HCT116 (cell line): ENCODE measurements around the gene CPA4. TPM values are rescaled to one million over a fixed set of nuclear protein-coding genes. Genes with fewer than 3 reads are reported as not detected.

Source experiments
- ATAC-seq: fragments of 200-7000 bp; cut with Tn5 transposase; 2 replicates; pipeline ENCODE4 v1.9.1; 2020; ENCODE audit warnings: mild to moderate bottlenecking, moderate library complexity
- BruUV-seq: library from RNA; stranded (reverse); fragments of 400-500 nt; replicated peaks from 2 replicates; lab custom pipeline; 2021; lab: Mats Ljungman, UMichigan
- CTCF ChIA-PET: fragments of 300-600 bp; sonication (Branson Sonifier 250); formaldehyde crosslinking; loops from one replicate; lab custom pipeline; 2021; ENCODE audit warnings: antibody characterized with exemption; lab: Charles Lee
- POLR2A ChIA-PET: fragments of 300-600, 350-600 bp; sonication (Branson Sonifier 250); formaldehyde crosslinking; loops from one replicate; lab custom pipeline; 2021; ENCODE audit warnings: antibody characterized with exemption; lab: Charles Lee
- RAD21 ChIA-PET, 2 experiments: fragments of 300-600 bp; sonication (Branson Sonifier 250); formaldehyde crosslinking; loops; one replicate each; lab custom pipeline; 2023; ENCODE audit warnings: low total read pairs in 2 of 2; ENCODE audit not compliant: uncharacterized antibody in 2 of 2, unreplicated experiment in 2 of 2, low non-redundant PET in 1 of 2; lab: Charles Lee
- DNase-seq: peaks from one replicate; pipeline ENCODE4 v3.0.0-alpha.2; 2010; ENCODE audit warnings: low read depth, low spot score
- H2AFZ ChIP-seq: fragments of 200-600 bp; shearing (Covaris generic), sonication (generic); 2 replicates; pipeline ENCODE4 v1.6.1; 2017; ENCODE audit warnings: low read depth, mixed run types, mixed read lengths, antibody characterized with exemption, low read length; ENCODE audit not compliant: poor library complexity, severe bottlenecking
- H3K27ac ChIP-seq: 2 replicates; pipeline ENCODE4 v1.5.1; 2012; ENCODE audit warnings: low read depth, low read length
- H3K27me3 ChIP-seq: fragments of 200-600 bp; sonication (generic); 2 replicates; pipeline ENCODE4 v1.6.1; 2016; ENCODE audit warnings: mixed run types, low read length, mixed read lengths; ENCODE audit not compliant: insufficient read depth
- H3K36me3 ChIP-seq, 2 experiments: fragments of 200-500 bp in 1 of 2; fragments of 200-600 bp in 1 of 2; sonication (Bioruptor generic) in 1 of 2; sonication (generic) in 1 of 2; 2 replicates each; pipeline versions ENCODE4 v1.5.1 to v1.6.1; 2014 to 2016; ENCODE audit warnings: low read length in 2 of 2, inconsistent platforms in 1 of 2, mixed read lengths in 1 of 2, mixed run types in 1 of 2; ENCODE audit not compliant: insufficient read depth in 2 of 2, control insufficient read depth in 1 of 2
- H3K4me1 ChIP-seq, 2 experiments: fragments of 200-600 bp in 1 of 2; sonication (generic) in 1 of 2; 2 replicates each; pipeline versions ENCODE4 v1.5.1 to v1.6.1; 2012 to 2017; ENCODE audit warnings: low read length in 2 of 2, inconsistent platforms in 1 of 2, mild to moderate bottlenecking in 1 of 2, mixed read lengths in 1 of 2, mixed run types in 1 of 2, moderate library complexity in 1 of 2; ENCODE audit not compliant: insufficient read depth in 2 of 2, control insufficient read depth in 1 of 2
- H3K4me2 ChIP-seq: fragments of 200-600 bp; sonication (generic); 2 replicates; pipeline ENCODE4 v1.6.1; 2017; ENCODE audit warnings: mixed run types, low read length, mixed read lengths
- H3K4me3 ChIP-seq, 2 experiments: fragments of 200-600 bp in 1 of 2; sonication (generic) in 1 of 2; replicated peaks in 1 of 2; 2 replicates each; pipeline ENCODE4 v1.5.1; 2011 to 2016; ENCODE audit warnings: low read length in 2 of 2, control low read depth in 1 of 2, low read depth in 1 of 2, mild to moderate bottlenecking in 1 of 2, mixed read lengths in 1 of 2, mixed run types in 1 of 2
- H3K79me2 ChIP-seq: fragments of 200-600 bp; sonication (generic); 2 replicates; pipeline ENCODE4 v1.6.1; 2017; ENCODE audit warnings: mild to moderate bottlenecking, mixed run types, low read length, moderate library complexity, mixed read lengths; ENCODE audit not compliant: insufficient read depth
- H3K9ac ChIP-seq: fragments of 200-600 bp; sonication (generic); 2 replicates; pipeline ENCODE4 v1.6.1; 2016; ENCODE audit warnings: low read length, mixed read lengths
- H3K9me2 ChIP-seq: fragments of 200-600 bp; sonication (generic), shearing (Covaris generic); 2 replicates; pipeline ENCODE4 v1.6.1; 2017; ENCODE audit warnings: mixed run types, mild to moderate bottlenecking, moderate library complexity; ENCODE audit not compliant: insufficient read depth
- H3K9me3 ChIP-seq, 2 experiments: fragments of 200-500 bp in 1 of 2; fragments of 200-600 bp in 1 of 2; sonication (Bioruptor generic) in 1 of 2; sonication (generic) in 1 of 2; 2 replicates each; pipeline ENCODE4 v1.6.1; 2014 to 2017; ENCODE audit warnings: low read length in 2 of 2, mixed read lengths in 2 of 2, inconsistent platforms in 1 of 2, low read depth in 1 of 2, mild to moderate bottlenecking in 1 of 2, mixed run types in 1 of 2, moderate library complexity in 1 of 2; ENCODE audit not compliant: control insufficient read depth in 1 of 2, insufficient read depth in 1 of 2
- H4K20me1 ChIP-seq: fragments of 200-600 bp; sonication (generic), shearing (Covaris generic); 2 replicates; pipeline ENCODE4 v1.6.1; 2017; ENCODE audit warnings: mixed run types, mild to moderate bottlenecking, moderate library complexity; ENCODE audit not compliant: insufficient read depth
- CEBPB ChIP-seq: IDR thresholded peaks from 2 replicates; pipeline ENCODE4 v1.6.1; 2012; ENCODE audit warnings: low read depth
- EGR1 ChIP-seq: IDR thresholded peaks from 2 replicates; pipeline ENCODE4 v1.6.1; 2012; ENCODE audit warnings: low read depth
- EZH2 ChIP-seq: fragments of 200-600 bp; sonication (generic); IDR thresholded peaks from 2 replicates; pipeline ENCODE4 v1.6.1; 2017; ENCODE audit warnings: antibody characterized with exemption, mixed run types
- POLR2A ChIP-seq: IDR thresholded peaks from 2 replicates; pipeline ENCODE4 v1.7.0; 2011; ENCODE audit warnings: borderline replicate concordance; ENCODE audit not compliant: insufficient read depth, insufficient read length; ENCODE audit errors: extremely low read depth
- POLR2AphosphoS5 ChIP-seq: IDR thresholded peaks from 2 replicates; pipeline ENCODE4 v1.6.1; 2011; ENCODE audit warnings: mild to moderate bottlenecking, low read depth, low read length, moderate library complexity
- RAD21 ChIP-seq: IDR thresholded peaks from 2 replicates; pipeline ENCODE4 v1.6.1; 2012; ENCODE audit warnings: low read depth, mild to moderate bottlenecking
- SP1 ChIP-seq: IDR thresholded peaks from 2 replicates; pipeline ENCODE4 v1.6.1; 2012; ENCODE audit warnings: low read depth
- SRF ChIP-seq: IDR thresholded peaks from 2 replicates; pipeline ENCODE4 v1.6.1; 2012; ENCODE audit warnings: low read depth
- intact Hi-C: fragments of 100-400 bp; cut with micrococcal nuclease; formaldehyde crosslinking; loops from 2 replicates; pipeline ENCODE4 v1.10.0; 2022
- total RNA-seq: library from RNA; stranded (reverse); gene quantifications from one replicate; pipeline ENCODE4 v1.2.1, GENCODE V29; 2021; ENCODE audit not compliant: unreplicated experiment
- TF ChIP-seq, protein P1 (sequence below), 3 experiments: fragments of 200-600 bp in 1 of 3; sonication (generic) in 1 of 3; IDR thresholded peaks in 2 of 3; conservative IDR thresholded peaks in 1 of 3; 2 replicates each; pipeline ENCODE4 v1.5.1; 2012 to 2017; ENCODE audit warnings: low read depth in 2 of 3, low read length in 2 of 3, antibody characterized with exemption in 1 of 3, borderline replicate concordance in 1 of 3, control low read depth in 1 of 3, mild to moderate bottlenecking in 1 of 3, mixed read lengths in 1 of 3, mixed run types in 1 of 3, moderate library complexity in 1 of 3; ENCODE audit not compliant: insufficient read depth in 1 of 3
- TF ChIP-seq, protein P2 (sequence below): IDR thresholded peaks from 2 replicates; pipeline ENCODE4 v1.6.1; 2012

Gene CPA4
- total RNA-seq, 1 experiment from 2014 or later = 38.7 TPM

DNA sequence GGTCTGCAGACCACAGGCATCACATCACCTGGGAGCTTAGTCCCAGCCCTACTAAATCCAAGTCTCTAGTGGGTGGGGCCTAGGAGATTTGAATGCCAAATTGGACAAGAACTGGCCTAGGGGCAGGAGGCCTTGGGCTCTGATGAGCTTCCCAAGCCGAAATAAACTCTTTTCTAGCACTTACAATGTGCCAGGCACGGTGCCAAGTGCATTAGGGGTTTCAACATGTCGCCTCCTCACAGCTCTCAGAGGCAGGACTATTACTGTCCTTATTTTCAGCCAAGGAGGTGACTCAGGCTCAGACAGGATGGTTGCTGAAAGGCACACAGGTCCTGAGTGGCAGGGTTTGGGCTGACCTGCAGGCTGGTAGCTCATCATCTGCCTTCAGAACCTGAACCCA, 78.1 kb downstream of the CPA4 start:
- Histone ChIP-seq H3K27me3 (no peaks in the 10 kb centered on the region), H3K9me2 (no peaks in the 10 kb centered on the region), H3K4me3 (no peak overlapping the region), H2AFZ (no peak overlapping the region), H3K4me1 (peaks cover 10 to 30% of the 10 kb centered on the region in 2 experiments), H3K27ac (no peak overlapping the region), H3K36me3 (no peaks in the 10 kb centered on the region), H3K4me2 (no peak overlapping the region), H3K79me2 (no peaks in the 10 kb centered on the region), H3K9me3 (no peaks in the 10 kb centered on the region), H3K9ac (no peak overlapping the region), H4K20me1 (no peaks in the 10 kb centered on the region)
- ChIA-PET CTCF (no interaction called here), POLR2A (no interaction called here), RAD21 (no interaction called here)
- no TSS peak for BruUV-seq
- intact Hi-C loops = no loop called here
- DNase-seq (no peak), ATAC-seq (no peak)
- TF ChIP-seq POLR2AphosphoS5 (no peak), SRF (no peak), POLR2A (no peak), EGR1 (no peak), RAD21 (no peak), EZH2 (no peak), SP1 (no peak), CEBPB (no peak)
- TF ChIP-seq, protein P1, sequence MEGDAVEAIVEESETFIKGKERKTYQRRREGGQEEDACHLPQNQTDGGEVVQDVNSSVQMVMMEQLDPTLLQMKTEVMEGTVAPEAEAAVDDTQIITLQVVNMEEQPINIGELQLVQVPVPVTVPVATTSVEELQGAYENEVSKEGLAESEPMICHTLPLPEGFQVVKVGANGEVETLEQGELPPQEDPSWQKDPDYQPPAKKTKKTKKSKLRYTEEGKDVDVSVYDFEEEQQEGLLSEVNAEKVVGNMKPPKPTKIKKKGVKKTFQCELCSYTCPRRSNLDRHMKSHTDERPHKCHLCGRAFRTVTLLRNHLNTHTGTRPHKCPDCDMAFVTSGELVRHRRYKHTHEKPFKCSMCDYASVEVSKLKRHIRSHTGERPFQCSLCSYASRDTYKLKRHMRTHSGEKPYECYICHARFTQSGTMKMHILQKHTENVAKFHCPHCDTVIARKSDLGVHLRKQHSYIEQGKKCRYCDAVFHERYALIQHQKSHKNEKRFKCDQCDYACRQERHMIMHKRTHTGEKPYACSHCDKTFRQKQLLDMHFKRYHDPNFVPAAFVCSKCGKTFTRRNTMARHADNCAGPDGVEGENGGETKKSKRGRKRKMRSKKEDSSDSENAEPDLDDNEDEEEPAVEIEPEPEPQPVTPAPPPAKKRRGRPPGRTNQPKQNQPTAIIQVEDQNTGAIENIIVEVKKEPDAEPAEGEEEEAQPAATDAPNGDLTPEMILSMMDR (IDR thresholded peaks at IDR 0.05 in 2 of 3, conservative IDR thresholded peaks at IDR 0.05 in 1 of 3; ENCODE audit: borderline replicate concordance in 1 of 3, insufficient read depth in 1 of 3, low read depth in 2 of 3, low read length in 2 of 3) = no peak
- TF ChIP-seq, protein P2, sequence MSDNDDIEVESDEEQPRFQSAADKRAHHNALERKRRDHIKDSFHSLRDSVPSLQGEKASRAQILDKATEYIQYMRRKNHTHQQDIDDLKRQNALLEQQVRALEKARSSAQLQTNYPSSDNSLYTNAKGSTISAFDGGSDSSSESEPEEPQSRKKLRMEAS = no peak
